ENCODE measurements around the gene DMRT1.

DMRT1 gene

GRCh38 chr9:970151-970996 is 128.9 kb downstream of the DMRT1 start:
- no peak for DNase-seq (ENCODE audit: low read depth in 3 of 3, low spot score in 1 of 3)

- DNase-seq (ENCODE audit: low read depth in 3 of 3, low spot score in 1 of 3) = no peak
Observed at GRCh38 chr9:971901-972500, 130.5 kb downstream of the DMRT1 start.

GRCh38 chr9:972501-973294 is 131.2 kb downstream of the DMRT1 start:
- DNase-seq (ENCODE audit: low read depth in 3 of 3, low spot score in 1 of 3) = no peak

GRCh38 chr9:973295-973834 is 131.9 kb downstream of the DMRT1 start:
- DNase-seq (ENCODE audit: low read depth in 3 of 3, low spot score in 1 of 3) = no peak

- DNase-seq (ENCODE audit: low read depth in 3 of 3, low spot score in 1 of 3) = no peak
Observed at GRCh38 chr9:974031-974995, 132.8 kb downstream of the DMRT1 start.

GRCh38 chr9:974996-975739 is 133.7 kb downstream of the DMRT1 start:
- no peak for DNase-seq (ENCODE audit: low read depth in 3 of 3, low spot score in 1 of 3)

- no peak for DNase-seq (ENCODE audit: low read depth in 3 of 3, low spot score in 1 of 3)
Observed at GRCh38 chr9:975740-976257, 134.3 kb downstream of the DMRT1 start.

GRCh38 chr9:976258-976942 is 134.9 kb downstream of the DMRT1 start, which contains the start of gene DMRT3:
TSS of gene DMRT3 (plus strand) at chr9:976655. CDS start at chr9:977002, 347 bp downstream.
- no peak for DNase-seq (ENCODE audit: low read depth in 3 of 3, low spot score in 1 of 3)

GRCh38 chr9:976943-977837 is 135.7 kb downstream of the DMRT1 start:
- DNase-seq (ENCODE audit: low read depth in 3 of 3, low spot score in 1 of 3) = no peak

GRCh38 chr9:977838-978830 is 136.6 kb downstream of the DMRT1 start:
- no peak for DNase-seq (ENCODE audit: low read depth in 3 of 3, low spot score in 1 of 3)

- no peak for DNase-seq (ENCODE audit: low read depth in 3 of 3, low spot score in 1 of 3)
Observed at GRCh38 chr9:979983-980382, 138.5 kb downstream of the DMRT1 start.

GRCh38 chr9:980640-981039 is 139.1 kb downstream of the DMRT1 start:
- no peak for DNase-seq (ENCODE audit: low read depth in 3 of 3, low spot score in 1 of 3)

GRCh38 chr9:981491-981898 is 140.0 kb downstream of the DMRT1 start:
- no peak for DNase-seq (ENCODE audit: low read depth in 3 of 3, low spot score in 1 of 3)

GRCh38 chr9:982394-983230 is 141.1 kb downstream of the DMRT1 start:
- no peak for DNase-seq (ENCODE audit: low read depth in 3 of 3, low spot score in 1 of 3)

- no peak for DNase-seq (ENCODE audit: low read depth in 3 of 3, low spot score in 1 of 3)
Observed at GRCh38 chr9:994005-994404, 152.5 kb downstream of the DMRT1 start.

- DNase-seq (ENCODE audit: low read depth in 3 of 3, low spot score in 1 of 3) = no peak
Observed at GRCh38 chr9:995192-995591, 153.7 kb downstream of the DMRT1 start.
